Stimulated activated CD4-positive, alpha-beta T cell treated with anti-CD3 and anti-CD28 coated beads, Interleukin-1b, Interleukin-23, amount 100 ng/mL, for 4 hours (primary cell): ENCODE measurements around the gene MICALL1.
A peak's percentile ranks its signal among the peaks of the same experiment; 100 is the strongest.
"Not testable (repeated sequence)": the region's sequence is repeated elsewhere in the genome, so short reads cannot be mapped to it uniquely, and the experiment has no call there.

Source experiments
- DNase-seq, 2 donors: peaks; one replicate each; pipeline ENCODE4 v3.0.0-alpha.2; 2020; ENCODE audit warnings: low read depth in 2 of 2

MICALL1 gene

DNA sequence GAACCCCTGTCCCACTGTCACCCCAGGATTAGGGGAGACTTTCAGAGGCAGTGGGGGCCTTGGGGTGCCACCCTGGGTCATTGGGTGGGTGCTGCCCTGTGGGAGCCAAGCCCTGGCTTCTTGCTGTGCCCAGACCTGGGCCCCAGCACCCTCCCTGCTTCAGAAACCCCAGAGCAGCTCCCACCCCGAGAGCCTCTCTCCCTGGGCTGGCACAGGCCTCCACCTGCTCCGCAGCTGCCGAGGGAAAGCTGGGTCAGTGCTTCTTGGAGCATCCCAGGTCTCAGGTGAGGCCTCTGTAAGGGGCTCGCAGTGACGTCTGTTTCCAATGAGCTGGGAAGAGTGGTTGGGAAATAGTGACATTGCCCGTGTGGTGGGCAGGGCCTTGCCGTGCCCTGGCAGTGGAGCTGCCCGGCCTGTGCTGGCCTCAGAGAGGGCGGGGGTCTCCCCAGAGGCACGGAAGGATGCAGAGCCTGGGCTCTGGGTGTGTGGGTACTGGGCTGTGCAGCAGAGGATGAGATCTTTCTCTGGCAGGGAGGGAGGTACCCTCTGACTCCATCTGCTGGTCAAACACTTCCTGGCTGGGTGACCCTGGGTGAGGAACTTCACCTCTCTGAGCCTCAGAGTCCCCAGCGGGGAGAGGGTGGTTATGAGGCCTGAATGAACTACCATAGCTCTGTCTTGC lies 24.3 kb downstream of the MICALL1 start:
- DNase-seq: no peak

GRCh38 chr22:37930952-37931440 lies 24.9 kb downstream of the MICALL1 start:
- DNase-seq: no peak

DNA sequence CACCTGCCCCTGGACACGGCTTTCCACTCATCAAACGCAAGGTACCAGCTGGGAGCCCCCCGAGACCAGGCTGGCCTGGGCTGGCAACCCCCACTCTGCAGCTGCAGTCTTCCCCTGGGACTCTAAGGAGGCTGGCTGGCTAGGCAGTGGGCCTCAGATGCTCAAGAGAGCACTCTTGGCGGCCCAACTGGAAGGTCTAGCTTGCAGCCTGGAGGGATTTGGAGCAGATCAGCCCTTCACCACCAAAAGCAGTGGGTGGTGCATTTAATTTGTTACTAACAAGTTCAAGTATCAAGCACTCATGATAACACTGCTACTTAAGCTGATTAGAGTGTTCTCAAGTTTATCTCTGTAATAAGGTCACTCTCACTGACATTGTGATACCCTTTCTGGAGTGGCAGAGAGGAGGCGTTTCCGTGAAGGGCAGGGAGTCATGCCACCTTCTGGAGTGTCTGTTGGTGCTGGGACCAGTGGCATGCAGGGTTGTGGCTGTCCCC lies 25.8 kb downstream of the MICALL1 start:
- no peak for DNase-seq

- no peak for DNase-seq
Observed at GRCh38 chr22:37932401-37932800, 26.3 kb downstream of the MICALL1 start.

- DNase-seq: no peak
Observed at GRCh38 chr22:37932821-37933578, 26.9 kb downstream of the MICALL1 start.

DNA sequence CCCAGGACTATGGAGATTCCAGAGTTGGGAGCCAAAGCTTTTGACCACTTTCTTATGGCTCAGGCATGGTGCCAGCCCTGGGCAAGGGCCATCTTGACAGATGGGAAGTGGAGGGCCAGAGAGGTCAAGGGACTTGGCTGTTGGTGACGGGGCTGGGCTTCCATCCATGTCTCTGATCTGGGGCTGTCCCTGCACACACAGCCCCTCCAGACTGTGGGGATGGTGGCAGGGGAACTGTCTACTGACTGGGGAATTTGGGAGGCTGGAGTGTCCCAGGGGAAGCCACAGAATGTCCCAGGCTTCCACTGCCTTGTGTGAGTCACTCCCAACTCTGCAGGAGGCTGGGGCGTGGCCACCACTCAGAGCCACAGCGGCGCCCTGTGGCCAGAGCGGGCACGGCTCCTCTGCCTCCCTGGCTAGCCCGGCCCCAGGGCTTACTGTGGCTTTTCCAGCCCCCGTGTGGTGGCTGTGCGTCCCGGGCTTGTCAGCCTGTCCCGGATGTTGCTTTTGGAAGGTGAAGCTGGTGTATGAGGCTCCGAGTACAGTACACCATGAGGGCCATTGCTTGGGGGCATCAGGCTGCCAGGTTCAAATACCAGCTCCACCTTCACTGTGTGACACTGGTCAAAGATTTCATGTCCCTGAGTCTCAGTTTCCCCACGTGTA lies 27.7 kb downstream of the MICALL1 start:
- peak; percentile 67 to 79 for DNase-seq

DNA sequence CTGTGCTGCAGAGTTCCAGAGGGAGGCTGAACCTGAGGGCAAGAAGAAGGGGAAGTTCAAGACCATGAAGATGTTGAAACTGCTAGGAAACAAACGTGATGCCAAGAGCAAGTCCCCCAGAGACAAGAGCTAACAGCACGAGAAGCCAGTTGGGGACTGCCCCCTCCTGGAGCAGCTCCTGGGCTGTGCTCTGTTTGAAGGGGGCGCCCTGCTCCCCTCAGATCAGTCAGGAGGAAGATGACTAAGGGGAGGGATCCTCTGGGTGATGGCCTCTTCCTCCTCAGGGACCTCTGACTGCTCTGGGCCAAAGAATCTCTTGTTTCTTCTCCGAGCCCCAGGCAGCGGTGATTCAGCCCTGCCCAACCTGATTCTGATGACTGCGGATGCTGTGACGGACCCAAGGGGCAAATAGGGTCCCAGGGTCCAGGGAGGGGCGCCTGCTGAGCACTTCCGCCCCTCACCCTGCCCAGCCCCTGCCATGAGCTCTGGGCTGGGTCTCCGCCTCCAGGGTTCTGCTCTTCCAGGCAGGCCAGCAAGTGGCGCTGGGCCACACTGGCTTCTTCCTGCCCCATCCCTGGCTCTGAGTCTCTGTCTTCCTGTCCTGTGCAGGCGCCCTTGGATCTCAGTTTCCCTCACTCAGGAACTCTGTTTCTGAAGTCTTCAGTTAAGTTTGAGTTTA lies 34.7 kb downstream of the MICALL1 start:
- no peak for DNase-seq

DNA sequence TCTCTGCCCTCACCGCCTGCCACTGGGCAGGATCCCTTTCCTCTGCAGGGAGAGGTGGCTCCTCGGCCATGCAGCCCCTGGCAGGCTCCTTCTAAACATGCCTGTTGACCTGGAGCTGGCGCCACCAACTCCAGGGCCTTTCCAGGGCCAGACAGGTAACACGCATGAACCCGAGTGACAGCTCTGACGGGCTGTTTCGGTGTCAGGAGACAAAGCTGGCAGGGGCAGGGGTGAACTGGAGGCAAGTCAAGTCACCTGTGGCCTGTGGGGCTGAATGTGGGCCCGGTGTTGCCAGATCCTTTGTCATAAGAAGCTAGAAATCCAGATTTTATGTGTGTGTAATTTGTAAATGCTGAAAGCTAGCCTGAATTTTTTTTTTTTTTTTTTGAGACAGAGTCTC lies 36.0 kb downstream of the MICALL1 start:
- no peak for DNase-seq

GRCh38 chr22:37943136-37943824 lies 37.2 kb downstream of the MICALL1 start:
- DNase-seq: no peak

GRCh38 chr22:37943825-37944198 lies 37.7 kb downstream of the MICALL1 start:
- no peak for DNase-seq

- DNase-seq: not testable (repeated sequence)
Observed at GRCh38 chr22:37944423-37944822, 38.3 kb downstream of the MICALL1 start.

- not testable (repeated sequence) for DNase-seq
Observed at GRCh38 chr22:37947142-37947795, 41.2 kb downstream of the MICALL1 start.

DNA sequence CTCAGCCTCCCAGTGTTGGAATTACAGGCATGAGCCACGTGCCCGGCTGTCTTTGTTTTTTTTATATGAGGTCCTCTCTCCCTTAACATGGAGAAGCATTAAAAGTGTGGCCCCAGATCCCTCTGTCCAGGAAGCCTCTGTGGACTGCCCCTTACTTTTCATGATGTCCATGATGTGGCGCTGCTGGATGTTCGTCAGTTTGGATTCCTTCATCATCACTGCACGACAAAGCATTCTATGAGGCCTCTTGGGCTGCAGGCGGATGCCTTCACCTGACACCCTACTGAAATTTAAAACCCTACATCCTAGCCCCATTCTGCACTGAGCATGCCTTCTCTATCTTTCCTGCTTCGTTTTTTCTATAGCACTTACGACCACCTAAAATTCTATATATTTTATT lies 45.2 kb downstream of the MICALL1 start:
- DNase-seq: no peak

DNA sequence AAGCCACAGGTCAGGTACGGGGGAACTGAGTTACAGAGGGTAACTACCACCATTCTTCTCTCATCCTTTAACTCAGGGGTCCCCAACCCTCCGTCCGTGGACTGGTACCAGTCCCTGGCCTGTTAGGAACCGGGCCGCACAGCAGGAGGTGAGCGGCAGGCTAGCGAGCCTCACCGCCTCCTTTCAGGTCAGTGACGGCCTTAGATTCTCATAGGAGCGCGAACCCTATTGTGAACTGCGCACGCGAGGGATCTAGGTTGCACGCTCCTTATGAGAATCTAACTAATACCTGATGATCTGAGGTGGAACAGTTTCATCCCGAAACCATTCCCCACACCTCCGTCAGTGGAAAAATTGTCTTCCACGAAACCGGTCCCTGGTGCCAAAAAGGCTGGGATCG lies 46.5 kb downstream of the MICALL1 start:
- DNase-seq: not testable (repeated sequence)

GRCh38 chr22:37953062-37953436 lies 47.0 kb downstream of the MICALL1 start:
- no peak for DNase-seq

GRCh38 chr22:37953437-37954179 lies 47.5 kb downstream of the MICALL1 start, which contains the start of the genes C22orf23 and POLR2F:
TSS of gene C22orf23 (minus strand) at chr22:37953601. CDS start at chr22:37953149, 452 bp downstream.
TSS of gene POLR2F (plus strand) at chr22:37953699. CDS start at chr22:37953788, 89 bp downstream.
- peak; percentile 95 to 97 for DNase-seq

DNA sequence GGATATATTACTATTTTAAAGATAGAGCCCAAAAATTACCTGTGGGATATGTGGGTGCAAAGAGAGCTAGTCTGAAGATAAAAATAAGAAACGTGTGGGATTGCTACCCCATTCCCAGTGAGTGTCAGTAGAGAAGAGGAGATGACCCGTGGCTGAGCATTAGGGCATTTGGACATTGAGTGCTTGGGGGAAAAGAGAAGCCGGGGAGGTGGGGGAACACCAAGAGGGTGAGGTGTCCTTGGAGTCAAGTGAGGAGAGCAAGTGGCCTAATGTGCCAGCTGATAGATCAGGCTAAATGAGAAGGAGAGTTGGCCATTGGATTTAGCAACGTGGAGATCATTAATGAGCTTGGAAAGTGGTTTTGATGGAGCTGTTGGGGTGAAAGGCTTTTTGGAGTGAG lies 48.6 kb downstream of the MICALL1 start:
- no peak for DNase-seq

GRCh38 chr22:37955825-37956397 lies 49.8 kb downstream of the MICALL1 start:
- not testable (repeated sequence) for DNase-seq

GRCh38 chr22:37957232-37957631 lies 51.1 kb downstream of the MICALL1 start:
- DNase-seq: no peak
